Measurements from ENCODE around the gene DRC7.

- TF ChIP-seq CTCF (IDR thresholded peaks at IDR 0.05 in 2 of 3, conservative IDR thresholded peaks at IDR 0.05 in 1 of 3; ENCODE audit: control insufficient read depth in 2 of 3, extremely low read depth in 1 of 3, insufficient read depth in 1 of 3, low read depth in 3 of 3, low read length in 3 of 3) (no peak), EZH2 (IDR thresholded peaks at IDR 0.05; ENCODE audit: borderline replicate concordance, control insufficient read depth, low read depth, low read length) (no peak), ZZZ3 (IDR thresholded peaks at IDR 0.05; ENCODE audit: control insufficient read depth, insufficient read length, low read depth) (no peak), NR2C2 (IDR thresholded peaks at IDR 0.05; ENCODE audit: borderline replicate concordance, control insufficient read depth, insufficient read length, low read depth) (no peak)
- TF ChIP-seq, protein P1, sequence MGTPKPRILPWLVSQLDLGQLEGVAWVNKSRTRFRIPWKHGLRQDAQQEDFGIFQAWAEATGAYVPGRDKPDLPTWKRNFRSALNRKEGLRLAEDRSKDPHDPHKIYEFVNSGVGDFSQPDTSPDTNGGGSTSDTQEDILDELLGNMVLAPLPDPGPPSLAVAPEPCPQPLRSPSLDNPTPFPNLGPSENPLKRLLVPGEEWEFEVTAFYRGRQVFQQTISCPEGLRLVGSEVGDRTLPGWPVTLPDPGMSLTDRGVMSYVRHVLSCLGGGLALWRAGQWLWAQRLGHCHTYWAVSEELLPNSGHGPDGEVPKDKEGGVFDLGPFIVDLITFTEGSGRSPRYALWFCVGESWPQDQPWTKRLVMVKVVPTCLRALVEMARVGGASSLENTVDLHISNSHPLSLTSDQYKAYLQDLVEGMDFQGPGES (IDR thresholded peaks at IDR 0.05), result no peak
These were observed 51.2 kb downstream of the DRC7 start for GRCh38 chr16:57745768-57746167.
